ENCODE results near the gene LETMD1.
A peak's percentile ranks its signal among the peaks of the same experiment; 100 is the strongest.
"Not testable (repeated sequence)": the region's sequence is repeated elsewhere in the genome, so short reads cannot be mapped to it uniquely, and the experiment has no call there.

Gene LETMD1

GRCh38 chr12:51047655-51048540 lies at the start of gene LETMD1:
Gene LETMD1 (plus strand): TSS chr12:51048327. CDS start chr12:51048357, 30 bp downstream.
- DNase-seq = peak; percentile 98

GRCh38 chr12:50999093-50999492 lies 49.0 kb upstream of the LETMD1 start:
- no peak for DNase-seq

- no peak for DNase-seq
Measured at GRCh38 chr12:51000245-51000644, 47.9 kb upstream of the LETMD1 start.

- no peak for DNase-seq
Measured at GRCh38 chr12:51001799-51002198, 46.3 kb upstream of the LETMD1 start.

GRCh38 chr12:51004504-51004903 lies 43.6 kb upstream of the LETMD1 start:
- no peak for DNase-seq

- no peak for DNase-seq
Measured at GRCh38 chr12:51005030-51005429, 43.1 kb upstream of the LETMD1 start.

- no peak for DNase-seq
Measured at GRCh38 chr12:51005671-51006070, 42.5 kb upstream of the LETMD1 start.

- DNase-seq = peak; percentile 36
Measured at GRCh38 chr12:51008329-51009055, 39.6 kb upstream of the LETMD1 start.

- DNase-seq = peak; percentile 64
Measured at GRCh38 chr12:51009056-51009440, 39.1 kb upstream of the LETMD1 start.

GRCh38 chr12:51011955-51012354 lies 36.2 kb upstream of the LETMD1 start:
- no peak for DNase-seq

GRCh38 chr12:51012570-51013236 lies 35.4 kb upstream of the LETMD1 start:
- peak; percentile 82 for DNase-seq

GRCh38 chr12:51013441-51013840 lies 34.7 kb upstream of the LETMD1 start:
- DNase-seq = no peak

- not testable (repeated sequence) for DNase-seq
Measured at GRCh38 chr12:51014467-51014866, 33.7 kb upstream of the LETMD1 start.

GRCh38 chr12:51017452-51017851 lies 30.7 kb upstream of the LETMD1 start:
- DNase-seq = no peak

- no peak for DNase-seq
Measured at GRCh38 chr12:51018956-51019355, 29.2 kb upstream of the LETMD1 start.

- DNase-seq = no peak
Measured at GRCh38 chr12:51019927-51020326, 28.2 kb upstream of the LETMD1 start.

- peak; percentile 77 for DNase-seq
Measured at GRCh38 chr12:51020448-51021182, 27.5 kb upstream of the LETMD1 start.

GRCh38 chr12:51021694-51022093 lies 26.4 kb upstream of the LETMD1 start:
- DNase-seq = peak; percentile 80

- DNase-seq = peak; percentile 47
Measured at GRCh38 chr12:51023625-51024382, 24.3 kb upstream of the LETMD1 start.

- DNase-seq = peak; percentile 75
Measured at GRCh38 chr12:51025338-51025835, 22.7 kb upstream of the LETMD1 start.

- DNase-seq = peak; percentile 94
Measured at GRCh38 chr12:51025836-51026638, 22.1 kb upstream of the LETMD1 start, which contains the start of gene SLC11A2. Gene SLC11A2 (minus strand): TSS chr12:51026384. CDS start chr12:51010728, 15,656 bp downstream.

Measured in OCI-M1 (cell line).